Activated CD4-positive, alpha-beta T cell treated with anti-CD3 and anti-CD28 coated beads for 48 hours (primary cell): Measurements from ENCODE around the gene RB1.

Source experiments
- DNase-seq: peaks from one replicate; pipeline ENCODE4 v3.0.0-alpha.2; 2020

RB1 gene

GRCh38 chr13:48356750-48357149, 53.2 kb downstream of the RB1 start:
- DNase-seq, result no peak

- DNase-seq, result no peak
Observed at GRCh38 chr13:48369988-48370387, 66.4 kb downstream of the RB1 start.

GRCh38 chr13:48370815-48371214, 67.3 kb downstream of the RB1 start:
- no peak for DNase-seq

- no peak for DNase-seq
Observed at GRCh38 chr13:48377857-48378256, 74.3 kb downstream of the RB1 start.

GRCh38 chr13:48380581-48380980, 77.0 kb downstream of the RB1 start:
- DNase-seq, result no peak

GRCh38 chr13:48383384-48383783, 79.8 kb downstream of the RB1 start:
- no peak for DNase-seq

GRCh38 chr13:48386816-48387215, 83.3 kb downstream of the RB1 start:
- no peak for DNase-seq

GRCh38 chr13:48391257-48391656, 87.7 kb downstream of the RB1 start:
- no peak for DNase-seq

- no peak for DNase-seq
Observed at GRCh38 chr13:48393030-48393697, 89.6 kb downstream of the RB1 start.

- no peak for DNase-seq
Observed at GRCh38 chr13:48393698-48394085, 90.1 kb downstream of the RB1 start.

- DNase-seq, result no peak
Observed at GRCh38 chr13:48397744-48398143, 94.2 kb downstream of the RB1 start.

GRCh38 chr13:48398450-48399095, 95.0 kb downstream of the RB1 start:
- no peak for DNase-seq

GRCh38 chr13:48400090-48400694, 96.6 kb downstream of the RB1 start:
- DNase-seq, result no peak

GRCh38 chr13:48400850-48401291, 97.3 kb downstream of the RB1 start:
- DNase-seq, result no peak

- DNase-seq, result no peak
Observed at GRCh38 chr13:48401480-48401879, 97.9 kb downstream of the RB1 start.

- DNase-seq, result peak; percentile 16
Observed at GRCh38 chr13:48402325-48402932, 98.9 kb downstream of the RB1 start.

GRCh38 chr13:48403151-48403631, 99.6 kb downstream of the RB1 start:
- peak; percentile 48 for DNase-seq

GRCh38 chr13:48403913-48404312, 100.4 kb downstream of the RB1 start:
- DNase-seq, result no peak

- no peak for DNase-seq
Observed at GRCh38 chr13:48404952-48405351, 101.4 kb downstream of the RB1 start.

- DNase-seq, result no peak
Observed at GRCh38 chr13:48405875-48406274, 102.3 kb downstream of the RB1 start.

GRCh38 chr13:48410199-48410598, 106.6 kb downstream of the RB1 start:
- DNase-seq, result no peak

- no peak for DNase-seq
Observed at GRCh38 chr13:48411147-48411794, 107.7 kb downstream of the RB1 start.

GRCh38 chr13:48411841-48412531, 108.4 kb downstream of the RB1 start:
- peak; percentile 31 for DNase-seq
